CD4-positive, CD25-positive, alpha-beta regulatory T cell (primary cell): ENCODE data around the gene DDX1. TPM values are rescaled to one million over a fixed set of nuclear protein-coding genes. Genes with fewer than 3 reads are reported as not detected.
"Not testable (repeated sequence)": the region's sequence is repeated elsewhere in the genome, so short reads cannot be mapped to it uniquely, and the experiment has no call there.

ENCODE experiments used
- ATAC-seq, 2 donors: fragments of 150-1000 bp; cut with Tn5 transposase; one replicate each; pipeline ENCODE4 v1.10.0; 2021; ENCODE audit warnings: low read depth in 2 of 2, moderate number of reproducible peaks in 2 of 2, moderate library complexity in 1 of 2
- DNase-seq, 3 donors: peaks; one replicate each; pipeline versions ENCODE4 v3.0.0 to v3.0.0-alpha.2; 2012 to 2022; ENCODE audit warnings: mixed read lengths in 1 of 3
- H3K27ac ChIP-seq: one replicate; pipeline ENCODE4 v1.7.0; 2013; ENCODE audit warnings: mild to moderate bottlenecking, low read length; ENCODE audit not compliant: insufficient read depth, poor library complexity, severe bottlenecking
- H3K27me3 ChIP-seq: one replicate; pipeline ENCODE4 v1.7.0; 2013; ENCODE audit warnings: low read length; ENCODE audit not compliant: control insufficient read depth, insufficient read depth
- H3K36me3 ChIP-seq: one replicate; pipeline ENCODE4 v1.7.0; 2013; ENCODE audit warnings: mild to moderate bottlenecking, low read length, moderate library complexity; ENCODE audit not compliant: control insufficient read depth, insufficient read depth
- H3K4me1 ChIP-seq: 2 replicates; pipeline ENCODE4 v1.7.0; 2013; ENCODE audit warnings: mild to moderate bottlenecking, low read length; ENCODE audit not compliant: insufficient read depth, control insufficient read depth, poor library complexity, severe bottlenecking
- H3K4me3 ChIP-seq: one replicate; pipeline ENCODE4 v1.7.0; 2013; ENCODE audit warnings: low read depth, mild to moderate bottlenecking, low read length, moderate library complexity
- H3K9me3 ChIP-seq, 2 experiments: 1 replicate in 1 of 2; 2 replicates in 1 of 2; pipeline ENCODE4 v1.7.0; 2013; ENCODE audit warnings: low read length in 2 of 2, mild to moderate bottlenecking in 1 of 2, moderate library complexity in 1 of 2; ENCODE audit not compliant: control insufficient read depth in 2 of 2
- H3K27ac Mint-ChIP-seq, 3 donors: one replicate each; pipeline ENCODE4 v1.8.0; 2020 to 2022; ENCODE audit warnings: mild to moderate bottlenecking in 3 of 3, mixed read lengths in 3 of 3, moderate library complexity in 2 of 3
- H3K27me3 Mint-ChIP-seq: one replicate; pipeline ENCODE4 v1.8.0; 2022; ENCODE audit warnings: mild to moderate bottlenecking, mixed read lengths
- H3K36me3 Mint-ChIP-seq: one replicate; pipeline ENCODE4 v1.8.0; 2020; ENCODE audit warnings: mixed read lengths
- H3K4me1 Mint-ChIP-seq, 4 donors: one replicate each; pipeline ENCODE4 v1.8.0; 2020 to 2022; ENCODE audit warnings: mixed read lengths in 4 of 4, mild to moderate bottlenecking in 1 of 4
- H3K4me3 Mint-ChIP-seq, 4 donors: one replicate each; pipeline ENCODE4 v1.8.0; 2020 to 2022; ENCODE audit warnings: mild to moderate bottlenecking in 4 of 4, mixed read lengths in 4 of 4, moderate library complexity in 3 of 4
- H3K9me3 Mint-ChIP-seq, 7 donors: one replicate each; pipeline ENCODE4 v1.8.0; 2020 to 2022; ENCODE audit warnings: mixed read lengths in 7 of 7, mild to moderate bottlenecking in 3 of 7, moderate library complexity in 2 of 7
- polyA plus RNA-seq, 4 donors: library from polyadenylated mRNA; unstranded; fragments of 300-500 nt; fragmentation: Illumina TruSeq; gene quantifications; one replicate each; pipeline ENCODE4 v1.2.3, GENCODE V29; 2021
- total RNA-seq: library from RNA; stranded (reverse); gene quantifications from one replicate; pipeline ENCODE4 v1.2.3, GENCODE V29; 2022

Gene DDX1
- 37.9 TPM for total RNA-seq
- 10 to 100 TPM; 34.2 to 48.6 (median 44.7) TPM for polyA plus RNA-seq

GRCh38 chr2:15591692-15592463, at the start of gene DDX1:
Gene DDX1 (plus strand): TSS chr2:15591868. CDS start chr2:15591934, 66 bp downstream.
- peaks cover 20% of the 10 kb centered on the region for H3K36me3 ChIP-seq
- Mint-ChIP-seq H3K27ac (peak within 1 kb of the TSS; percentile 95 to 96 (median 96)), H3K9me3 (peaks cover 0 to 2% (median 0%) of the 10 kb centered on the region in 7 donors), H3K4me3 (peak within 1 kb of the TSS; percentile 93 to 98 (median 95)), H3K27me3 (no peaks in the 10 kb centered on the region), H3K4me1 (peaks cover 25 to 55% (median 42%) of the 10 kb centered on the region in 4 donors), H3K36me3 (peaks cover 13% of the 10 kb centered on the region)
- H3K4me3 ChIP-seq, result peak within 1 kb of the TSS; percentile 83
- H3K27me3 ChIP-seq, result no peaks in the 10 kb centered on the region
- ATAC-seq, result peak; percentile 94 to 95
- peak within 1 kb of the TSS; percentile 75 for H3K27ac ChIP-seq
- peaks cover 26% of the 10 kb centered on the region for H3K4me1 ChIP-seq
- DNase-seq, result peak; percentile 77 to 91 (median 84)
- no peaks in the 10 kb centered on the region for H3K9me3 ChIP-seq

GRCh38 chr2:15542269-15542668, 49.4 kb upstream of the DDX1 start:
- Mint-ChIP-seq H3K4me1 (peaks cover 7 to 21% (median 19%) of the 10 kb centered on the region in 4 donors), H3K36me3 (peaks cover 17% of the 10 kb centered on the region)
- H3K27ac Mint-ChIP-seq, H3K9me3 Mint-ChIP-seq, DNase-seq, H3K27me3 ChIP-seq, H3K9me3 ChIP-seq, H3K27me3 Mint-ChIP-seq, H3K4me3 ChIP-seq, H3K27ac ChIP-seq, ATAC-seq, H3K4me1 ChIP-seq, H3K4me3 Mint-ChIP-seq: not testable (repeated sequence)
- peaks cover 10% of the 10 kb centered on the region for H3K36me3 ChIP-seq

DNA sequence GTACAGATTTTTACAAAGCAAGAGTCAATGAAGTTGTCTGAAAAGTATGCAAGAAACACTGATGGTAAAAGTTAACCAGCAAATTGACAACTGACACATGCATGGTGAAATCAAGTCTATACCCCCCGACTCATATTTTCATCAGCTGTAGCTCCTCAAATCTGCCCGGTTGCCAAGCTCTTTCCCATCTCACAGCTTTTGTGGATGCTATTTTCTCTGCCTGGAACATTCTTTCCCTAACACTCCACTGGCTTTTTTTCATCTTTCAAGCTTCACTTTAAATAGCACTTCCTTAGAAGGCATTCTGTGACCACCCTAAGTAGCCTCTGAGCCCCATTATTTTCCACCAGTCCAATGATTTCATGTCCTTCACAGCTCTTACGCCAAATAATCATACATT, 48.6 kb upstream of the DDX1 start:
- no peak for DNase-seq

GRCh38 chr2:15543541-15543940, 48.1 kb upstream of the DDX1 start:
- no peak overlapping the region for H3K4me3 ChIP-seq
- DNase-seq (no peak), ATAC-seq (no peak)
- peaks cover 7 to 21% (median 19%) of the 10 kb centered on the region in 4 donors for H3K4me1 Mint-ChIP-seq
- peaks cover 21% of the 10 kb centered on the region for H3K36me3 Mint-ChIP-seq
- H3K27me3 ChIP-seq, result no peaks in the 10 kb centered on the region
- H3K27me3 Mint-ChIP-seq, result no peaks in the 10 kb centered on the region
- H3K36me3 ChIP-seq, result peaks cover 7% of the 10 kb centered on the region
- H3K27ac Mint-ChIP-seq, result no peak overlapping the region
- H3K27ac ChIP-seq, result no peak overlapping the region
- no peak overlapping the region for H3K4me3 Mint-ChIP-seq
- H3K9me3 ChIP-seq, result no peaks in the 10 kb centered on the region
- peaks cover 0 to 1% (median 0%) of the 10 kb centered on the region in 7 donors for H3K9me3 Mint-ChIP-seq
- no peaks in the 10 kb centered on the region for H3K4me1 ChIP-seq

More for the DNA sequence above, 48.6 kb upstream of the DDX1 start:
- Histone ChIP-seq H3K4me3 (no peak overlapping the region), H3K4me1 (no peaks in the 10 kb centered on the region), H3K9me3 (no peaks in the 10 kb centered on the region), H3K36me3 (peaks cover 6% of the 10 kb centered on the region), H3K27me3 (no peaks in the 10 kb centered on the region), H3K27ac (no peak overlapping the region)
- H3K27me3 Mint-ChIP-seq, result no peaks in the 10 kb centered on the region
- peaks cover 7 to 21% (median 19%) of the 10 kb centered on the region in 4 donors for H3K4me1 Mint-ChIP-seq
- H3K9me3 Mint-ChIP-seq, result peaks cover 0 to 1% (median 0%) of the 10 kb centered on the region in 7 donors
- H3K36me3 Mint-ChIP-seq, result peaks cover 17% of the 10 kb centered on the region
- ATAC-seq, result no peak
- H3K4me3 Mint-ChIP-seq, result no peak overlapping the region
- H3K27ac Mint-ChIP-seq, result no peak overlapping the region

DNA sequence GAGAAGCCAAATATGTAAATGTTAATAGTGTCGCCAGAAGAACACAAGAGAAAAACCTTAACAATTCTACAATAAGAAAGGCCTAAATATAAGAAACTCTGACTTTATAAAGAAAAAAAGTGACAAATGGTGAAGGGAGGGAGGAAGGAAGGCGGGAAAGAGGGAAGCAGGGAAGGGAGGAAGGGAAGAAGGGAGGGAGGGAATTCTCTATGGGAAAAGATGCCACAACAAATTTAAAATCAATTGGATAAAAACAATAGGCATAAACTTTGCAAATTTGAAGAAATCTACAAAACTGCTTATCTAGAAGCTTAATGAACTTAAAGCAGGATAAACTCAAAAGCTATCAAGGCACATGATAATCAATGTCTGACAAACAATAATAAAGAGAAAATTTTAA, 47.4 kb upstream of the DDX1 start:
- H3K27me3 Mint-ChIP-seq, result no peaks in the 10 kb centered on the region
- Histone ChIP-seq H3K27me3 (no peaks in the 10 kb centered on the region), H3K4me3 (no peak overlapping the region), H3K27ac (no peak overlapping the region), H3K4me1 (no peaks in the 10 kb centered on the region), H3K9me3 (no peaks in the 10 kb centered on the region), H3K36me3 (peaks cover 6% of the 10 kb centered on the region)
- peaks cover 7 to 24% (median 17%) of the 10 kb centered on the region in 4 donors for H3K4me1 Mint-ChIP-seq
- peaks cover 24% of the 10 kb centered on the region for H3K36me3 Mint-ChIP-seq
- no peak for ATAC-seq
- no peak overlapping the region for H3K27ac Mint-ChIP-seq
- DNase-seq, result no peak
- peaks cover 0 to 1% (median 0%) of the 10 kb centered on the region in 7 donors for H3K9me3 Mint-ChIP-seq
- H3K4me3 Mint-ChIP-seq, result no peak overlapping the region

- peak overlapping the region in 1 of 3 donors; percentile 48 for H3K27ac Mint-ChIP-seq
- DNase-seq (no peak), ATAC-seq (no peak)
- peaks cover 2 to 15% (median 11%) of the 10 kb centered on the region in 4 donors for H3K4me1 Mint-ChIP-seq
- no peaks in the 10 kb centered on the region for H3K9me3 Mint-ChIP-seq
- no peaks in the 10 kb centered on the region for H3K9me3 ChIP-seq
- H3K27me3 Mint-ChIP-seq, result no peaks in the 10 kb centered on the region
- H3K36me3 Mint-ChIP-seq, result peaks cover 20% of the 10 kb centered on the region
- H3K4me3 ChIP-seq, result no peak overlapping the region
- peaks cover 18% of the 10 kb centered on the region for H3K36me3 ChIP-seq
- no peaks in the 10 kb centered on the region for H3K27me3 ChIP-seq
- H3K4me3 Mint-ChIP-seq, result no peak overlapping the region
- H3K27ac ChIP-seq, result no peak overlapping the region
- H3K4me1 ChIP-seq, result no peaks in the 10 kb centered on the region
Observed at GRCh38 chr2:15546297-15547098, 45.2 kb upstream of the DDX1 start.

GRCh38 chr2:15547115-15547876, 44.4 kb upstream of the DDX1 start:
- Mint-ChIP-seq H3K4me3 (no peak overlapping the region), H3K27ac (peak overlapping the region in 1 of 3 donors; percentile 48), H3K27me3 (no peaks in the 10 kb centered on the region), H3K36me3 (peaks cover 25% of the 10 kb centered on the region), H3K9me3 (no peaks in the 10 kb centered on the region), H3K4me1 (peaks cover 3 to 17% (median 13%) of the 10 kb centered on the region in 4 donors)
- H3K27me3 ChIP-seq, result no peaks in the 10 kb centered on the region
- no peak overlapping the region for H3K4me3 ChIP-seq
- no peak overlapping the region for H3K27ac ChIP-seq
- H3K4me1 ChIP-seq, result no peaks in the 10 kb centered on the region
- ATAC-seq (no peak), DNase-seq (no peak)
- H3K9me3 ChIP-seq, result no peaks in the 10 kb centered on the region
- H3K36me3 ChIP-seq, result peaks cover 23% of the 10 kb centered on the region
